Cardiac septum (tissue), 1 donor: ENCODE data around the gene C10orf53. TPM values are rescaled to one million over a fixed set of nuclear protein-coding genes. Genes with fewer than 3 reads are reported as not detected.
"Not testable (repeated sequence)": the region's sequence is repeated elsewhere in the genome, so short reads cannot be mapped to it uniquely, and the experiment has no call there.

ENCODE experiments used
- DNase-seq: peaks from one replicate; pipeline ENCODE4 v3.0.0-alpha.2; 2020; ENCODE audit warnings: low spot score
- intact Hi-C: fragments of 100-400 bp; cut with DNase I; formaldehyde crosslinking; loops from one replicate; pipeline ENCODE4 v1.14.0; 2022
- total RNA-seq: library from RNA; stranded (reverse); fragmentation: NEBNext Ultra II Directional; extraction: Animal tissue kit (Norgen Biotek cat#: 25700); gene quantifications from one replicate; pipeline ENCODE4 v1.2.1, GENCODE V29; 2021
- donor health status: DM: no; HTN: no; CAD: no.

C10orf53 gene
- total RNA-seq, 1 donor from 2014 or later: not detected

GRCh38 chr10:49678827-49679479 lies 498 bp upstream of the C10orf53 start:
- DNase-seq: no peak
- intact Hi-C loops: no loop called here

- DNase-seq, intact Hi-C loops: not testable (repeated sequence)
Measured at GRCh38 chr10:49682449-49682848, 3.0 kb downstream of the C10orf53 start.

- no peak for DNase-seq
- intact Hi-C loops: no loop called here
Measured at GRCh38 chr10:49682879-49683278, 3.4 kb downstream of the C10orf53 start.

- intact Hi-C loops: no loop called here
- no peak for DNase-seq
Measured at GRCh38 chr10:49686651-49687050, 7.2 kb downstream of the C10orf53 start.

- intact Hi-C loops: no loop called here
- no peak for DNase-seq
Measured at GRCh38 chr10:49688261-49688846, 8.9 kb downstream of the C10orf53 start.

- no peak for DNase-seq
- intact Hi-C loops: no loop called here
Measured at GRCh38 chr10:49688920-49689319, 9.5 kb downstream of the C10orf53 start.

GRCh38 chr10:49689882-49690510 lies 10.5 kb downstream of the C10orf53 start:
- intact Hi-C loops: no loop called here
- DNase-seq: no peak

GRCh38 chr10:49690698-49691356 lies 11.4 kb downstream of the C10orf53 start:
- DNase-seq: no peak
- intact Hi-C loops: no loop called here

GRCh38 chr10:49691588-49691987 lies 12.1 kb downstream of the C10orf53 start:
- intact Hi-C loops: no loop called here
- no peak for DNase-seq

GRCh38 chr10:49694466-49694865 lies 15.0 kb downstream of the C10orf53 start:
- DNase-seq: no peak
- intact Hi-C loops: no loop called here

- intact Hi-C loops: no loop called here
- no peak for DNase-seq
Measured at GRCh38 chr10:49696311-49696710, 16.9 kb downstream of the C10orf53 start.

GRCh38 chr10:49698679-49699078 lies 19.2 kb downstream of the C10orf53 start:
- intact Hi-C loops: no loop called here
- DNase-seq: no peak

GRCh38 chr10:49700211-49700610 lies 20.8 kb downstream of the C10orf53 start:
- DNase-seq: no peak
- intact Hi-C loops: no loop called here

- DNase-seq: no peak
- intact Hi-C loops: no loop called here
Measured at GRCh38 chr10:49700997-49701396, 21.5 kb downstream of the C10orf53 start.

- intact Hi-C loops: no loop called here
- DNase-seq: no peak
Measured at GRCh38 chr10:49707585-49707984, 28.1 kb downstream of the C10orf53 start.

- intact Hi-C loops: no loop called here
- no peak for DNase-seq
Measured at GRCh38 chr10:49709934-49710333, 30.5 kb downstream of the C10orf53 start.

- intact Hi-C loops: no loop called here
- no peak for DNase-seq
Measured at GRCh38 chr10:49710966-49711365, 31.5 kb downstream of the C10orf53 start.

- DNase-seq: no peak
- intact Hi-C loops: no loop called here
Measured at GRCh38 chr10:49711481-49711880, 32.0 kb downstream of the C10orf53 start.

GRCh38 chr10:49713266-49713665 lies 33.8 kb downstream of the C10orf53 start:
- no peak for DNase-seq
- intact Hi-C loops: no loop called here

- intact Hi-C loops, DNase-seq: not testable (repeated sequence)
Measured at GRCh38 chr10:49715157-49715556, 35.7 kb downstream of the C10orf53 start.

GRCh38 chr10:49726593-49726992 lies 47.1 kb downstream of the C10orf53 start:
- no peak for DNase-seq
- intact Hi-C loops: no loop called here
